CD4-positive, alpha-beta memory T cell (primary cell): ENCODE measurements around the gene DHRS4L2. TPM values are rescaled to one million over a fixed set of nuclear protein-coding genes. Genes with fewer than 3 reads are reported as not detected.
"Not testable (repeated sequence)": the region's sequence is repeated elsewhere in the genome, so short reads cannot be mapped to it uniquely, and the experiment has no call there.

ENCODE experiments used
- CTCF ChIA-PET: fragments of 350-600 bp; sonication (Branson Sonifier 250); formaldehyde crosslinking; loops from one replicate; lab custom pipeline; 2021; ENCODE audit warnings: inconsistent platforms; ENCODE audit not compliant: partially characterized antibody; lab: Charles Lee
- POLR2A ChIA-PET: fragments of 350-600 bp; sonication (Branson Sonifier 250); formaldehyde crosslinking; loops from one replicate; lab custom pipeline; 2021; ENCODE audit not compliant: partially characterized antibody; lab: Charles Lee
- DNase-seq, 5 donors: peaks; one replicate each; pipeline versions ENCODE4 v3.0.0 to v3.0.0-alpha.2; 2020 to 2022; ENCODE audit warnings: mixed read lengths in 1 of 5
- H3K27ac ChIP-seq: one replicate; pipeline ENCODE4 v1.7.0; 2013; ENCODE audit warnings: low read depth, low read length
- H3K27me3 ChIP-seq: 2 replicates; pipeline ENCODE4 v1.7.0; 2013; ENCODE audit warnings: mild to moderate bottlenecking, low read length, moderate library complexity; ENCODE audit not compliant: insufficient read depth
- H3K36me3 ChIP-seq: 2 replicates; pipeline ENCODE4 v1.7.0; 2013; ENCODE audit warnings: mild to moderate bottlenecking, low read length, moderate library complexity; ENCODE audit not compliant: insufficient read depth
- H3K4me1 ChIP-seq: 2 replicates; pipeline ENCODE4 v1.7.0; 2013; ENCODE audit warnings: mild to moderate bottlenecking, low read length, moderate library complexity; ENCODE audit not compliant: insufficient read depth
- H3K4me3 ChIP-seq, 2 donors: one replicate each; pipeline ENCODE4 v1.7.0; 2013; ENCODE audit warnings: low read length in 2 of 2, mild to moderate bottlenecking in 1 of 2
- H3K9me3 ChIP-seq, 2 donors: one replicate each; pipeline ENCODE4 v1.7.0; 2013; ENCODE audit warnings: low read length in 2 of 2, control low read depth in 1 of 2; ENCODE audit not compliant: control insufficient read depth in 1 of 2
- H3K27ac Mint-ChIP-seq, 7 donors: one replicate each; pipeline ENCODE4 v1.8.0; 2020 to 2021; ENCODE audit warnings: mixed read lengths in 7 of 7, mild to moderate bottlenecking in 6 of 7, inconsistent platforms in 3 of 7, moderate library complexity in 3 of 7
- H3K27me3 Mint-ChIP-seq, 2 donors: one replicate each; pipeline ENCODE4 v1.8.0; 2020 to 2021; ENCODE audit warnings: mixed read lengths in 2 of 2
- H3K36me3 Mint-ChIP-seq, 2 donors: one replicate each; pipeline ENCODE4 v1.8.0; 2020 to 2021; ENCODE audit warnings: mixed read lengths in 2 of 2, inconsistent platforms in 1 of 2, mild to moderate bottlenecking in 1 of 2
- H3K4me1 Mint-ChIP-seq, 4 donors: one replicate each; pipeline ENCODE4 v1.8.0; 2020 to 2021; ENCODE audit warnings: mixed read lengths in 4 of 4, mild to moderate bottlenecking in 1 of 4
- H3K4me3 Mint-ChIP-seq, 8 donors: one replicate each; pipeline ENCODE4 v1.8.0; 2020 to 2021; ENCODE audit warnings: mixed read lengths in 8 of 8, mild to moderate bottlenecking in 7 of 8, moderate library complexity in 6 of 8, inconsistent platforms in 3 of 8
- H3K9me3 Mint-ChIP-seq, 8 donors: one replicate each; pipeline ENCODE4 v1.8.0; 2020 to 2021; ENCODE audit warnings: mixed read lengths in 8 of 8, mild to moderate bottlenecking in 5 of 8, inconsistent platforms in 3 of 8, moderate library complexity in 1 of 8
- intact Hi-C: fragments of 100-400 bp; cut with micrococcal nuclease; formaldehyde crosslinking; loops from one replicate; pipeline ENCODE4 v1.15.1; 2023
- polyA plus RNA-seq, 2 donors: library from polyadenylated mRNA; unstranded; fragments of 300-500 nt; fragmentation: Illumina TruSeq; gene quantifications; one replicate each; pipeline ENCODE4 v1.2.3, GENCODE V29; 2021
- total RNA-seq, 2 experiments: library from RNA; stranded (reverse); gene quantifications; one replicate each; pipeline ENCODE4 v1.2.3, GENCODE V29; 2021

The DHRS4L2 gene
- total and polyA plus RNA-seq, 4 experiments from 2014 or later = 13.3 to 19.6 (median 17.7) TPM

DNA sequence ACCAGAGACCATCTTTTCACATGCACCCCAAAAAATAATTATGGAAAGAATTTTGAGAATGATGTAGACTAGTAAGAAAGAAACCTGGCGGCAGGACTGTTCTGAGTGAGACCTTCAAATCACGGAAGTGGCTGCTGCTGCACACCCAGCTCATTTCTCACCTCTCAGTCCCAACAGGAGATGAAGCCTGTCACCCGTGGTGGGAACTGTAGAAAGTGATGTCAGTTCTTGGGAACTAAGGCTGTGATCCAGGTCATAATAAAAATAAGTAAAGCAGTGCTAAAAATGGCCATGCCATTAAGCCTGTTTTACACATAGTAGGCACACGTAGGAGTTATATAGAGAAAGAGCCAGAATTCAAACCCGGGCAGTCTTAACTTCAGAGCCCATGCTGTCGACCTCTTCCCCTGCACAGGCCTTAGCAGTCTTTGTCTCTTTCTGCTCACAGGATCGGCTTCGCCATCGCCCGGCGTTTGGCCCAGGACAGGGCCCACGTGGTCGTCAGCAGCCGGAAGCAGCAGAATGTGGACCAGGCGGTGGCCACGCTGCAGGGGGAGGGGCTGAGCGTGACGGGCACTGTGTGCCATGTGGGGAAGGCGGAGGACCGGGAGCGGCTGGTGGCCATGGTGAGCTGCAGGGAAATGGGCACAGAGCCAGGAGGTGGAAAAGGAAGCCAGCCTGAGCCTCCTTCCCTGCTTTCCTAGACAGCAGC lies 1.2 kb downstream of the DHRS4L2 start:
- POLR2A ChIA-PET, H3K36me3 ChIP-seq, H3K9me3 ChIP-seq, H3K36me3 Mint-ChIP-seq, H3K27me3 ChIP-seq, H3K4me1 ChIP-seq, H3K27ac ChIP-seq, H3K27me3 Mint-ChIP-seq, H3K4me3 ChIP-seq, DNase-seq, H3K9me3 Mint-ChIP-seq: not testable (repeated sequence)
- peak overlapping the region; percentile 77 to 96 (median 85) for H3K27ac Mint-ChIP-seq
- CTCF ChIA-PET = interaction anchor here (1.5 to 2.2 kb wide), 2 partner anchors 12 to 67 kb away, joined by 3 to 6 read pairs; no protein-coding TSS in a partner anchor
- peaks cover 13 to 25% (median 16%) of the 10 kb centered on the region in 4 donors for H3K4me1 Mint-ChIP-seq
- peak overlapping the region; percentile 77 to 89 (median 84) for H3K4me3 Mint-ChIP-seq
- intact Hi-C loops = loop anchor here (10.0 kb wide), 1 partner anchor 95 kb away; no protein-coding TSS in a partner anchor

DNA sequence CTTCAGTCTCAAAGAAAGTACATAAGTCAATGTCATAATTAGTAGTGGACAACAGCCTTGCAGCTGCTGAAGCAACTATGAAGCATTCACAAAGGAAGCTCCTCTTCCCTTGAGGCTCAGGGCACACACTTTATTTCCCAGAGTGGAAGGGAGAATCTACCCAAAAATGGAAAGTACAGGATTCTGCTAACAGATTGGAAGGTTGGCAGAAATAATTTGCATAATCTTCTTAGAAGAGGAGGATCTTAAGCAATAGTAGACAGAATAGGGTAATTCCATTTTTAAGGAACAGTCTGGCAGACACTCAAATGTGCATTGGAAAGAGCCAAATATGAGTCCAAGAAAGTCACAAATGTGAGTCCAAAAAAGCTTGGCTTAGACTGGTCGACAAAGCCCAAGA lies 2.2 kb downstream of the DHRS4L2 start:
- H3K4me3 ChIP-seq, H3K36me3 Mint-ChIP-seq, DNase-seq, H3K4me3 Mint-ChIP-seq, POLR2A ChIA-PET, H3K9me3 Mint-ChIP-seq, CTCF ChIA-PET, H3K27me3 Mint-ChIP-seq, intact Hi-C loops, H3K27me3 ChIP-seq, H3K9me3 ChIP-seq, H3K27ac ChIP-seq, H3K4me1 ChIP-seq, H3K36me3 ChIP-seq: not testable (repeated sequence)
- H3K27ac Mint-ChIP-seq = peak overlapping the region in 1 of 7 donors; percentile 16
- H3K4me1 Mint-ChIP-seq = peaks cover 12 to 25% (median 16%) of the 10 kb centered on the region in 4 donors

GRCh38 chr14:23993042-23993441 lies 4.3 kb downstream of the DHRS4L2 start:
- H3K27ac ChIP-seq, H3K36me3 ChIP-seq, H3K27ac Mint-ChIP-seq, H3K4me1 ChIP-seq, H3K9me3 Mint-ChIP-seq, POLR2A ChIA-PET, CTCF ChIA-PET, H3K36me3 Mint-ChIP-seq, DNase-seq, H3K27me3 ChIP-seq, H3K4me3 ChIP-seq, H3K27me3 Mint-ChIP-seq, H3K9me3 ChIP-seq, intact Hi-C loops, H3K4me3 Mint-ChIP-seq: not testable (repeated sequence)
- peaks cover 11 to 20% (median 15%) of the 10 kb centered on the region in 4 donors for H3K4me1 Mint-ChIP-seq

DNA sequence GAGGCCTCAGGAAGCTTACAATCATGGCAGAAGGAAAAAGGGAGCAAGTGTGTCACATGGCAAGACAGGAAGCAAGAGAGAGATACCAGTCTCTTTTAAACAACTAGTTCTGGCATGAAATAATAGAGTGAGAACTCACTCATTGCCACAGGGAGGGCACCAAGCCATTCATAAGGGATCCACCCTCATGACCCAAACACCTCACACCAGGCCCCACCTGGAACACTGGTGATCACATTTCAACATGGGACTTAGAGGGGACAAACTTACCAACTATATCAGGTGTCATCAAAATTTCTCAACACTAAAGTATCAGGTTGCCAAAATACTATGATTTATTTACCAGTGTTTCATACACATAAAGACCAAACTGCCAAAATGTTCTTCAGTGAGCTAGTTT lies 7.3 kb downstream of the DHRS4L2 start:
- H3K27ac Mint-ChIP-seq, H3K36me3 ChIP-seq, H3K27me3 ChIP-seq, H3K36me3 Mint-ChIP-seq, H3K9me3 ChIP-seq, CTCF ChIA-PET, H3K27ac ChIP-seq, intact Hi-C loops, POLR2A ChIA-PET, H3K4me3 ChIP-seq, H3K4me1 Mint-ChIP-seq, DNase-seq, H3K4me3 Mint-ChIP-seq, H3K9me3 Mint-ChIP-seq, H3K27me3 Mint-ChIP-seq, H3K4me1 ChIP-seq: not testable (repeated sequence)

DNA sequence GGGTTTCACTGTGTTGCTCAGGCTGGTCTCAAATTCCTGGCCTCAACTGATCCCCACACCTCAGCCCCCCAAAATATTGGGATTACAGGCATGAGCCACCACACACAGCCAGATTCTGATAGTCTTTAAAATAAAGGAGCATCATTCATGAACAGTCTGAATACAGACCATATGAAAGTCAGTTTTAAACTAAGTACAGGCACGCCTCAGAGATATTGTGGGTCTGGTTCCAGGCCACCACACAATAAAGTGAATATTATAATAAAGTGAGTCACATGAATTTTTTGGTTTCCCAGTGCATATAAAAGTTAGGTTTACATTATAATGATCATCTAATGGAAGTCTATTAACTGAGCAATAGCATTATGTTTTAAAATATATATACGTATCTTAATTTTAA lies 8.1 kb downstream of the DHRS4L2 start:
- CTCF ChIA-PET = not testable (repeated sequence)

DNA sequence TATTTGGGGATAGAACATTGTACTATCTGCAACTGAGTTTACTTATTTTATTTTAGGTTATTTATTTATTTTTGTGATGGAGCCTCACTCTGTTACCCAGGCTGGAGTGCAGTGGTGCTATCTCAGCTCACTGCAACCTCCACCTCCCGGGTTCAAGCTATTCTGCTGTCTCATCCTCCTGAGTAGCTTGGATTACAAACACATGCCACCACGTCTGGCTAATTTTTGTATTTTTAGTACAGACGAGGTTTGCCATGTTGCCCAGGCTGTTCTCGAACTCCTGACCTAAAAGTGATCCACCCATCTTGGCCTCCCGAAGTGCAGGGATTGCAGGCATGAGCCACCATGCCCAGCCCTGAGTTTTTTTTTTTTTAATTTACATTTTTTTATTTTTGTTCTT lies 10.9 kb downstream of the DHRS4L2 start:
- H3K36me3 Mint-ChIP-seq, H3K4me3 ChIP-seq, H3K9me3 Mint-ChIP-seq: not testable (repeated sequence)

More for the DNA sequence above, 8.1 kb downstream of the DHRS4L2 start:
- POLR2A ChIA-PET, H3K9me3 ChIP-seq, H3K4me1 ChIP-seq, H3K27me3 Mint-ChIP-seq, H3K36me3 Mint-ChIP-seq, DNase-seq, H3K4me3 Mint-ChIP-seq, H3K27ac ChIP-seq, H3K27ac Mint-ChIP-seq, intact Hi-C loops, H3K4me1 Mint-ChIP-seq, H3K27me3 ChIP-seq, H3K9me3 Mint-ChIP-seq, H3K4me3 ChIP-seq, H3K36me3 ChIP-seq: not testable (repeated sequence)

DNA sequence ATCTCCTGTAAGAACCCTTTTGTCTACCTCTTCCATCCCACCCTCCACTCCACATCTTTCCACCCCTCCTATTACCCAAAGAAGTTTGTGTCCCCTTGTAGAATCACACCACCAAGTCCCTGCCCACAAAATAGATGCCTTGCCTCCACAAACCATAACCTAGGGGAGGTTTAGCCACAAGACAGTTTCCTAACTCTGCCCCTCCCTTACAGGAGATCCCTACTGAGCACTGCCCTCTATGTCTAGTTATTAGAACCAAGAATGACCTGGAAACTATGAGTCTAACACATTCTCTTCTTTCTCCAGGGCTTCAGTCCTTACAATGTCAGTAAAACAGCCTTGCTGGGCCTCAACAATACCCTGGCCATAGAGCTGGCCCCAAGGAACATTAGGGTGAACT lies 12.3 kb downstream of the DHRS4L2 start:
- POLR2A ChIA-PET = not testable (repeated sequence)

More for the DNA sequence above, 10.9 kb downstream of the DHRS4L2 start:
- H3K27ac ChIP-seq, intact Hi-C loops, H3K4me1 Mint-ChIP-seq, H3K36me3 ChIP-seq, H3K27me3 ChIP-seq, DNase-seq, H3K27ac Mint-ChIP-seq, POLR2A ChIA-PET, H3K27me3 Mint-ChIP-seq, CTCF ChIA-PET, H3K9me3 ChIP-seq, H3K4me1 ChIP-seq, H3K4me3 Mint-ChIP-seq: not testable (repeated sequence)

More for the DNA sequence above, 12.3 kb downstream of the DHRS4L2 start:
- H3K27ac ChIP-seq, H3K9me3 Mint-ChIP-seq, H3K27me3 ChIP-seq, intact Hi-C loops, H3K36me3 ChIP-seq, H3K27ac Mint-ChIP-seq, H3K9me3 ChIP-seq, H3K4me1 ChIP-seq, CTCF ChIA-PET, H3K36me3 Mint-ChIP-seq, H3K4me3 ChIP-seq, H3K27me3 Mint-ChIP-seq, H3K4me1 Mint-ChIP-seq, DNase-seq, H3K4me3 Mint-ChIP-seq: not testable (repeated sequence)
